ENCODE results near the gene RIPK1. TPM values are rescaled to one million over a fixed set of nuclear protein-coding genes. Genes with fewer than 3 reads are reported as not detected.

Gene RIPK1
- total and polyA plus RNA-seq, 9 of the 15 experiments (the other 6 are each of a cell fraction or from before 2014, with no cell fraction given): 3.8 to 24.9 (median 17.7) TPM

DNA sequence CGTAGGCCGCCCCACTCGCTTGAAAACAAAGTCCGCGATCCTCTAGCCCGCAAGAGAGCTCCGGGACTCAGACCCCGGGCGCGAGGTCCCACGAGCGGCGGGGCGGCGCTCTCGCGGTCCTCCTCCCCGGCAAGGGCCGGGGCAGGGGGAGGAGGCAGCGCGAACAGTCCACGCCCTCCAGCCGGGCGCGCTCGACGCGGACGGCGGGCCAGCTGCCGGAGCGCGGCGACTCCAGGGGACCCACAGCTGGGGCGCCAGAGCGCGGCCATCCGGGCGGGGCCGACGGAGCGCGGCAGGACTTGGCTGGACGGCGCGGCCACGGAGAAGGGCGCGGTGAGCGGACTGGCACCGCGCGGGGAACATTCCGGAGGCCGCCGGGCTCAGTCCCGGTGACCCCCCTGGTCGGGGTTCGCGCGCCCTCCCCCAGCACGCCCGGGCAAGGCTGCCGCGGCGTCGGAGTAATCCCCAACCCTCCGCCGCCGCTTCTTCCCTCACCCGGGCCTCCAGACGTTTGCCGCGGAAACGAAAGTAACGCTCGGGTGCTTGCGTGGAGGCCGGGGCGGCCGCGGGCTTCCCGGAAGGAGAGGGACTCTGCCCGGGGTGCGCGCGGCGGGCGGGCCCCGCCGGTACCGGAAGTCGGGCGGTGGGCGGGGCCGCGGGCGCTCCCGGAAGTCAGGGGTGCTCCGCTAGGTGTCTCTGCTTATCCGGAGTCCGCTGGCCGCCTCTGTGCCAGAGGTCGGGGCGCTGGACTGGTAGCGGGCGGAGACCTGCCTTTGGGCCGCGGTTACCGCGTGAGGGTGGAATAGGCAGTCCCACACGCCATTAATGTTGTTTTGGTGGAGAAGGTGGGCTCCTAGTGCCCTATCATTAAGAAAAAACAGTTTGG lies at the start of gene RIPK1 (continued):
- TF ChIP-seq MGA (IDR thresholded peaks at IDR 0.05) (peak; percentile 57), HMGXB4 (CRISPR knock-in tag; IDR thresholded peaks at IDR 0.05) (peak; percentile 79; the same call in 1 of the 2 replicates), GATA2 (CRISPR knock-in tag; IDR thresholded peaks at IDR 0.05) (no peak), ZNF253 (CRISPR knock-in tag; conservative IDR thresholded peaks at IDR 0.05) (no peak), BRD4 (IDR thresholded peaks at IDR 0.05) (peak; percentile 53; the same call in 1 of the 2 replicates), SIX5 (IDR thresholded peaks at IDR 0.05; ENCODE audit: borderline replicate concordance in 1 of 2, insufficient read depth in 1 of 2, low read depth in 1 of 2, low read length in 2 of 2) (peak in 1 of 2 experiments; percentile 10; a peak in 2 of 4 replicates), RBM25 (IDR thresholded peaks at IDR 0.05; ENCODE audit: low read depth, low read length, severe bottlenecking) (peak; percentile 5), ZNF217 (CRISPR knock-in tag; IDR thresholded peaks at IDR 0.05) (no peak), TRIM24 (IDR thresholded peaks at IDR 0.05) (peak in 1 of 2 experiments; percentile 76; a peak in 2 of 4 replicates), RFX7 (CRISPR knock-in tag; IDR thresholded peaks at IDR 0.05) (0 out of 2 replicates have a peak, but pooled peaks have one; percentile 11)
- TF ChIP-seq, protein P1, sequence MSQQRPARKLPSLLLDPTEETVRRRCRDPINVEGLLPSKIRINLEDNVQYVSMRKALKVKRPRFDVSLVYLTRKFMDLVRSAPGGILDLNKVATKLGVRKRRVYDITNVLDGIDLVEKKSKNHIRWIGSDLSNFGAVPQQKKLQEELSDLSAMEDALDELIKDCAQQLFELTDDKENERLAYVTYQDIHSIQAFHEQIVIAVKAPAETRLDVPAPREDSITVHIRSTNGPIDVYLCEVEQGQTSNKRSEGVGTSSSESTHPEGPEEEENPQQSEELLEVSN (IDR thresholded peaks at IDR 0.05; ENCODE audit: borderline replicate concordance in 1 of 2, extremely low read depth in 1 of 2, insufficient read depth in 1 of 2, insufficient read length in 1 of 2, low read depth in 1 of 2, low read length in 1 of 2, poor library complexity in 1 of 2, severe bottlenecking in 1 of 2): peak; percentile 70 to 78
